Measurements from ENCODE around the gene CUL4A.
"Not testable (repeated sequence)": the region's sequence is repeated elsewhere in the genome, so short reads cannot be mapped to it uniquely, and the experiment has no call there.

CUL4A gene

GRCh38 chr13:113292021-113292862 lies 82.8 kb downstream of the CUL4A start:
- no peak for DNase-seq (ENCODE audit: low read depth)

GRCh38 chr13:113293686-113294085 lies 84.3 kb downstream of the CUL4A start:
- no peak for DNase-seq (ENCODE audit: low read depth)

- DNase-seq (ENCODE audit: low read depth), result no peak
Measured at GRCh38 chr13:113295776-113296175, 86.4 kb downstream of the CUL4A start.

GRCh38 chr13:113296823-113297369 lies 87.5 kb downstream of the CUL4A start, which contains the start of gene LAMP1:
Gene LAMP1 (plus strand): TSS chr13:113297239. CDS start chr13:113297435, 196 bp downstream.
- DNase-seq (ENCODE audit: low read depth), result peak; percentile 100

- DNase-seq (ENCODE audit: low read depth), result peak; percentile 12
Measured at GRCh38 chr13:113297370-113298042, 88.1 kb downstream of the CUL4A start.

- DNase-seq (ENCODE audit: low read depth), result no peak
Measured at GRCh38 chr13:113298043-113298945, 88.9 kb downstream of the CUL4A start.

- DNase-seq (ENCODE audit: low read depth), result no peak
Measured at GRCh38 chr13:113299951-113300350, 90.5 kb downstream of the CUL4A start.

GRCh38 chr13:113302986-113303385 lies 93.6 kb downstream of the CUL4A start:
- no peak for DNase-seq (ENCODE audit: low read depth)

- DNase-seq (ENCODE audit: low read depth), result no peak
Measured at GRCh38 chr13:113304121-113304520, 94.7 kb downstream of the CUL4A start.

- no peak for DNase-seq (ENCODE audit: low read depth)
Measured at GRCh38 chr13:113305208-113305607, 95.8 kb downstream of the CUL4A start.

GRCh38 chr13:113307491-113307890 lies 98.1 kb downstream of the CUL4A start:
- DNase-seq (ENCODE audit: low read depth), result no peak

GRCh38 chr13:113309473-113309872 lies 100.1 kb downstream of the CUL4A start:
- no peak for DNase-seq (ENCODE audit: low read depth)

- not testable (repeated sequence) for DNase-seq (ENCODE audit: low read depth)
Measured at GRCh38 chr13:113314112-113314511, 104.7 kb downstream of the CUL4A start.

GRCh38 chr13:113314895-113315470 lies 105.6 kb downstream of the CUL4A start:
- DNase-seq (ENCODE audit: low read depth), result not testable (repeated sequence)

GRCh38 chr13:113315992-113316391 lies 106.6 kb downstream of the CUL4A start:
- no peak for DNase-seq (ENCODE audit: low read depth)

Data from stimulated activated CD8-positive, alpha-beta memory T cell treated with anti-CD3 and anti-CD28 coated beads, Interleukin-15, amount 100 ng/mL, for 24 hours (primary cell).